Neural cell (in vitro differentiated cells): Measurements from ENCODE around the gene GHRH. TPM values are rescaled to one million over a fixed set of nuclear protein-coding genes. Genes with fewer than 3 reads are reported as not detected.
A peak's percentile ranks its signal among the peaks of the same experiment; 100 is the strongest.

Source experiments
- H2AFZ ChIP-seq: fragments of 200-600, 300-800 bp; sonication (generic), shearing (Covaris generic); 2 replicates; pipeline ENCODE4 v1.6.0; 2014; ENCODE audit warnings: low read depth, mild to moderate bottlenecking, antibody characterized with exemption, low read length, moderate library complexity
- H3F3A ChIP-seq: fragments of 200-600 bp; shearing (Covaris generic); 2 replicates; pipeline ENCODE4 v1.6.1; 2016; ENCODE audit warnings: mild to moderate bottlenecking, moderate library complexity, mixed read lengths, antibody characterized with exemption, low read length; ENCODE audit not compliant: insufficient read depth, poor library complexity, severe bottlenecking
- H3K27ac ChIP-seq: fragments of 200-600, 300-800 bp; sonication (generic), shearing (Covaris generic); 2 replicates; pipeline ENCODE4 v1.5.1; 2014; ENCODE audit warnings: mild to moderate bottlenecking, low read length, moderate library complexity
- H3K27me3 ChIP-seq: fragments of 300-800, 200-600 bp; sonication (generic), shearing (Covaris generic); 2 replicates; pipeline ENCODE4 v1.6.0; 2014; ENCODE audit warnings: mild to moderate bottlenecking, low read depth, low read length, moderate library complexity; ENCODE audit not compliant: insufficient read depth
- H3K36me3 ChIP-seq: fragments of 300-800, 200-600 bp; sonication (generic), shearing (Covaris generic); 2 replicates; pipeline ENCODE4 v1.5.1; 2014; ENCODE audit warnings: mild to moderate bottlenecking, antibody characterized with exemption, low read length, moderate library complexity; ENCODE audit not compliant: insufficient read depth
- H3K4me2 ChIP-seq: fragments of 300-800, 200-600 bp; sonication (generic), shearing (Covaris generic); 2 replicates; pipeline ENCODE4 v1.6.0; 2014; ENCODE audit warnings: mild to moderate bottlenecking, low read length
- H3K4me3 ChIP-seq: fragments of 300-800, 200-600 bp; sonication (generic), shearing (Covaris generic); 2 replicates; pipeline ENCODE4 v1.5.1; 2014; ENCODE audit warnings: mild to moderate bottlenecking, low read length, moderate library complexity
- H3K79me2 ChIP-seq: fragments of 200-600 bp; shearing (Covaris generic); replicated peaks from 2 replicates; pipeline ENCODE4 v1.6.0; 2014; ENCODE audit warnings: mild to moderate bottlenecking, low read length, moderate library complexity; ENCODE audit not compliant: insufficient read depth
- H3K9ac ChIP-seq: fragments of 300-800, 200-600 bp; sonication (generic), shearing (Covaris generic); 2 replicates; pipeline ENCODE4 v1.6.1; 2016; ENCODE audit warnings: mild to moderate bottlenecking, low read length, mixed read lengths
- H3K9me2 ChIP-seq: fragments of 200-600 bp; shearing (Covaris generic); 2 replicates; pipeline ENCODE4 v1.6.1; 2016; ENCODE audit warnings: mild to moderate bottlenecking, low read length, mixed read lengths; ENCODE audit not compliant: insufficient read depth
- H3K9me3 ChIP-seq: fragments of 200-600, 300-800 bp; sonication (generic), shearing (Covaris generic); 2 replicates; pipeline ENCODE4 v1.6.1; 2016; ENCODE audit warnings: mild to moderate bottlenecking, mixed run types, low read length, moderate library complexity, mixed read lengths
- H4K20me1 ChIP-seq: fragments of 200-600 bp; shearing (Covaris generic); 2 replicates; pipeline ENCODE4 v1.6.1; 2016; ENCODE audit warnings: mild to moderate bottlenecking, mixed run types; ENCODE audit not compliant: insufficient read depth
- CTCF ChIP-seq: fragments of 450-650 bp; IDR thresholded peaks from 2 replicates; pipeline ENCODE4 v1.5.1; 2014; ENCODE audit warnings: antibody characterized with exemption, mild to moderate bottlenecking, moderate library complexity; ENCODE audit not compliant: poor library complexity, severe bottlenecking
- EP300 ChIP-seq: fragments of 450-650 bp; conservative IDR thresholded peaks from 2 replicates; pipeline ENCODE4 v1.6.1; 2014; ENCODE audit warnings: antibody characterized with exemption, mild to moderate bottlenecking, moderate library complexity; ENCODE audit not compliant: poor library complexity, severe bottlenecking
- EZH2 ChIP-seq: fragments of 200-600, 300-800 bp; shearing (Covaris generic), sonication (generic); IDR thresholded peaks from 2 replicates; pipeline ENCODE4 v1.6.1; 2014; ENCODE audit warnings: antibody characterized with exemption, low read length, borderline replicate concordance, mild to moderate bottlenecking; ENCODE audit not compliant: insufficient read depth, poor library complexity, severe bottlenecking
- MXI1 ChIP-seq: fragments of 450-650 bp; conservative IDR thresholded peaks from 2 replicates; pipeline ENCODE4 v1.6.1; 2014; ENCODE audit warnings: antibody characterized with exemption, mild to moderate bottlenecking; ENCODE audit not compliant: poor library complexity, severe bottlenecking
- POLR2AphosphoS5 ChIP-seq: IDR thresholded peaks from 2 replicates; pipeline ENCODE4 v1.6.1; 2012
- RAD21 ChIP-seq: fragments of 450-650 bp; conservative IDR thresholded peaks from 2 replicates; pipeline ENCODE4 v1.6.1; 2014; ENCODE audit warnings: antibody characterized with exemption, mild to moderate bottlenecking, moderate library complexity
- SMC3 ChIP-seq: fragments of 450-650 bp; conservative IDR thresholded peaks from 2 replicates; pipeline ENCODE4 v1.6.1; 2014; ENCODE audit warnings: antibody characterized with exemption, mild to moderate bottlenecking, moderate library complexity; ENCODE audit not compliant: poor library complexity
- TAF1 ChIP-seq: IDR thresholded peaks from 2 replicates; pipeline ENCODE4 v1.6.1; 2012; ENCODE audit warnings: low read depth
- polyA plus RNA-seq: library from polyadenylated mRNA; depleted of rRNA; stranded (reverse); fragments of >200 nt; gene quantifications from 2 replicates; pipeline ENCODE4 v1.2.3, GENCODE V29; 2014
- TF ChIP-seq, protein P1 (sequence below): IDR thresholded peaks from 2 replicates; pipeline ENCODE4 v1.6.1; 2012; ENCODE audit warnings: borderline replicate concordance

The GHRH gene
- polyA plus RNA-seq, 1 donor from 2014 or later: not detected

DNA sequence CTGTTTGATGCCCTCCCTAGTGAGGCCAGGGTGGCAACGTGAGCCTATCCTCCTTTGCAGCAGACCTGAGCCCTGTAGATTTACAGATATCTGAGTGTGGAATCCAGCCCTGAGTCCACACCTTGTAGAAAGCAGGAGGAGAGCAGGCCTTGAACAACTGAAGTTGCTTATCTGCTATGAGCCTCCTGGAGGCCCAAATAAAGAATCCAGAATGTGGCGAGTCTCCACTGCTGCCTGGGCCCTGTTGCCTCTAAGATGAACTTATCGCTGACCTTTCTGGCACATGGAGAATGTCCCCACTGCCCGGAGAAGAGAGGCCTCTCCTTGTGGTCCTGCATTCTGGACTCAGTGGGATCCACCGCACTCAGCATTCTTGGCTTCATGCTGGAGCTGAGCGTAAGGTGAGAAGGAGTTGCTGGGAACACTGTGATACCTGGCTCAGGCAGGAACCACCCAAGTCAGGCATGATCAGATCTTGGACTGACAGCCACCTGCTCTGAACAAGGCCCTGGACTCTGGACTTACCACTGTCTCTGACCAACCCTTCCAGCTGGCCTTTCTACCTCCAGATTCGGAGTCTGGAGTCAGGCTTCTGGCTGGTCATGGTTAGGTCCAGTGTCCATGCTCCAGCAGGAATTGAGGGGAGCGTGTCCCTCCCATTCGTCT is 22.0 kb upstream of the GHRH start:
- Histone ChIP-seq H3K9me3 (no peaks in the 10 kb centered on the region), H3K9ac (no peak overlapping the region), H2AFZ (no peak overlapping the region), H4K20me1 (no peaks in the 10 kb centered on the region), H3K27ac (no peak overlapping the region), H3K27me3 (no peaks in the 10 kb centered on the region), H3K4me2 (no peak overlapping the region), H3K79me2 (no peaks in the 10 kb centered on the region), H3K4me3 (no peak overlapping the region), H3K36me3 (no peaks in the 10 kb centered on the region), H3K9me2 (no peaks in the 10 kb centered on the region), H3F3A (no peaks in the 10 kb centered on the region)
- TF ChIP-seq EP300 (no peak), EZH2 (no peak), RAD21 (no peak), POLR2AphosphoS5 (no peak), TAF1 (no peak), CTCF (no peak), SMC3 (no peak), MXI1 (no peak)
- TF ChIP-seq, protein P1, sequence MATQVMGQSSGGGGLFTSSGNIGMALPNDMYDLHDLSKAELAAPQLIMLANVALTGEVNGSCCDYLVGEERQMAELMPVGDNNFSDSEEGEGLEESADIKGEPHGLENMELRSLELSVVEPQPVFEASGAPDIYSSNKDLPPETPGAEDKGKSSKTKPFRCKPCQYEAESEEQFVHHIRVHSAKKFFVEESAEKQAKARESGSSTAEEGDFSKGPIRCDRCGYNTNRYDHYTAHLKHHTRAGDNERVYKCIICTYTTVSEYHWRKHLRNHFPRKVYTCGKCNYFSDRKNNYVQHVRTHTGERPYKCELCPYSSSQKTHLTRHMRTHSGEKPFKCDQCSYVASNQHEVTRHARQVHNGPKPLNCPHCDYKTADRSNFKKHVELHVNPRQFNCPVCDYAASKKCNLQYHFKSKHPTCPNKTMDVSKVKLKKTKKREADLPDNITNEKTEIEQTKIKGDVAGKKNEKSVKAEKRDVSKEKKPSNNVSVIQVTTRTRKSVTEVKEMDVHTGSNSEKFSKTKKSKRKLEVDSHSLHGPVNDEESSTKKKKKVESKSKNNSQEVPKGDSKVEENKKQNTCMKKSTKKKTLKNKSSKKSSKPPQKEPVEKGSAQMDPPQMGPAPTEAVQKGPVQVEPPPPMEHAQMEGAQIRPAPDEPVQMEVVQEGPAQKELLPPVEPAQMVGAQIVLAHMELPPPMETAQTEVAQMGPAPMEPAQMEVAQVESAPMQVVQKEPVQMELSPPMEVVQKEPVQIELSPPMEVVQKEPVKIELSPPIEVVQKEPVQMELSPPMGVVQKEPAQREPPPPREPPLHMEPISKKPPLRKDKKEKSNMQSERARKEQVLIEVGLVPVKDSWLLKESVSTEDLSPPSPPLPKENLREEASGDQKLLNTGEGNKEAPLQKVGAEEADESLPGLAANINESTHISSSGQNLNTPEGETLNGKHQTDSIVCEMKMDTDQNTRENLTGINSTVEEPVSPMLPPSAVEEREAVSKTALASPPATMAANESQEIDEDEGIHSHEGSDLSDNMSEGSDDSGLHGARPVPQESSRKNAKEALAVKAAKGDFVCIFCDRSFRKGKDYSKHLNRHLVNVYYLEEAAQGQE: no peak

DNA sequence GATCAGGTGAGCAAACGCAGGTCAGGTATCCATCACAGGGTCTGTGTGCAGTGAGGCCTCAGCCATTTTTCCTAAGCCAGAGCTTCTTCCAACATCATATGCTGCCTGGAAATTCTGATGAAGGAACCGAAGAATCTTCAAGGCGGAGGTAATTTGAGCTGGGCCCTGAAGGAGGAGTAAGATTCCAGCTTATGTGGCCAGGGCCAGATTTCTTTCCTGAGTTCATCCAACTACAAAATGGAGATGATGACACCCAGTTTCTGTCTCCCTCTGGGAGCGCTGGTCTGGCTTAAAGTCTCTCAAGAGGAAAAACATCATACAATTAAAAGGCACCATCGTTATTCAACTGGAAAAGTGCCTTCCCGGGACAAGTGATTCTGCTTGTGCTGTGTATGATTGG is 20.9 kb upstream of the GHRH start:
- Histone ChIP-seq H3K4me3 (no peak overlapping the region), H3K9ac (no peak overlapping the region), H4K20me1 (no peaks in the 10 kb centered on the region), H3K36me3 (no peaks in the 10 kb centered on the region), H3K27ac (no peak overlapping the region), H3K4me2 (no peak overlapping the region), H2AFZ (no peak overlapping the region), H3F3A (no peaks in the 10 kb centered on the region), H3K79me2 (no peaks in the 10 kb centered on the region), H3K27me3 (no peaks in the 10 kb centered on the region), H3K9me3 (no peaks in the 10 kb centered on the region), H3K9me2 (no peaks in the 10 kb centered on the region)
- TF ChIP-seq EP300 (no peak), POLR2AphosphoS5 (no peak), MXI1 (no peak), CTCF (peak; percentile 24), EZH2 (no peak), RAD21 (peak; percentile 36), TAF1 (no peak), SMC3 (no peak)
- TF ChIP-seq, protein P1: no peak
